Measurements from ENCODE around the gene TRAPPC2L. TPM values are rescaled to one million over a fixed set of nuclear protein-coding genes. Genes with fewer than 3 reads are reported as not detected.

The TRAPPC2L gene
- total and polyA plus RNA-seq, 10 of the 15 experiments (the other 5 are each of a cell fraction or from before 2014, with no cell fraction given), result 56.3 to 363 (median 118) TPM

- ChIA-PET RAD21 (ENCODE audit: unreplicated experiment) (no interaction called here), SMC1A (ENCODE audit: uncharacterized antibody, unreplicated experiment) (no interaction called here), POLR2A (no interaction called here), CTCF (no interaction called here)
- no peaks in the 10 kb centered on the region for H4K20me1 ChIP-seq (ENCODE audit: control insufficient read depth, insufficient read depth)
- no peaks in the 10 kb centered on the region for H3K9me3 ChIP-seq (replicated peaks; ENCODE audit: control insufficient read depth, insufficient read depth, low read length)
- no peaks in the 10 kb centered on the region for H3K27me3 ChIP-seq (replicated peaks in 1 of 2; ENCODE audit: control insufficient read depth in 2 of 2, insufficient read depth in 2 of 2, low read length in 1 of 2)
- FAIRE-seq (no peak), ATAC-seq (no peak), DNase-seq (ENCODE audit: low read depth, low spot score) (no peak)
- TF ChIP-seq LARP7 (IDR thresholded peaks at IDR 0.05) (no peak), BRCA1 (IDR thresholded peaks at IDR 0.05; ENCODE audit: low read depth, low read length) (no peak), MTA2 (IDR thresholded peaks at IDR 0.05; ENCODE audit: low read depth) (no peak), RCOR1 (conservative IDR thresholded peaks at IDR 0.05; ENCODE audit: low read depth, low read length) (no peak), POU2F2 (IDR thresholded peaks at IDR 0.05; ENCODE audit: borderline replicate concordance, low read depth, low read length) (no peak), SUPT20H (IDR thresholded peaks at IDR 0.05; ENCODE audit: borderline replicate concordance, control insufficient read depth, low read depth, low read length) (no peak), ZBTB33 (IDR thresholded peaks at IDR 0.05) (no peak)
- no peaks in the 10 kb centered on the region for H3K79me2 ChIP-seq (ENCODE audit: control insufficient read depth, insufficient read depth, low read length)
- 85% methylated on average over 2 of the region's 12 CpGs for WGBS (ENCODE audit: insufficient coverage, insufficient replicate concordance, low lambda C conversion rate, missing lambda C conversion rate)
- in situ Hi-C loops (cut with MboI) (no loop called here), intact Hi-C loops (cut with micrococcal nuclease; ENCODE audit: unreplicated experiment) (no loop called here)
- no peak overlapping the region for H3K4me2 ChIP-seq (ENCODE audit: control insufficient read depth, insufficient read depth)
- H3K4me3 ChIP-seq, result no peak overlapping the region
- H2AFZ ChIP-seq (ENCODE audit: control insufficient read depth, low read depth, low read length), result no peak overlapping the region
- no peak overlapping the region for H3K27ac ChIP-seq (ENCODE audit: control insufficient read depth, insufficient read depth)
- no TSS peak for BruUV-seq (replicated peaks)
- H3K4me1 ChIP-seq (ENCODE audit: control insufficient read depth, insufficient read depth, low read length), result no peaks in the 10 kb centered on the region
- H3K36me3 ChIP-seq (ENCODE audit: control insufficient read depth in 2 of 2, insufficient read depth in 2 of 2, low read length in 1 of 2), result no peaks in the 10 kb centered on the region
- H3K9ac ChIP-seq (ENCODE audit: control insufficient read depth, insufficient read depth, low read length), result no peak overlapping the region
These were observed 31.8 kb upstream of the TRAPPC2L start for GRCh38 chr16:88825146-88825545.

Data from GM12878 (cell line).